Brain microvascular endothelial cell (primary cell): ENCODE measurements around the gene NR2F6.

ENCODE experiments used
- DNase-seq: peaks from one replicate; pipeline ENCODE4 v3.0.0-alpha.2; 2020
- H3K27ac ChIP-seq: fragments of 250-450 bp; sonication (Bioruptor Pico); 2 replicates; pipeline ENCODE4 v1.5.1; 2020; ENCODE audit warnings: mild to moderate bottlenecking, moderate library complexity
- H3K27me3 ChIP-seq: fragments of 250-450 bp; sonication (Bioruptor Pico); replicated peaks from 2 replicates; pipeline ENCODE4 v1.5.1; 2020; ENCODE audit warnings: mild to moderate bottlenecking
- H3K36me3 ChIP-seq: fragments of 250-450 bp; sonication (Bioruptor Pico); replicated peaks from 2 replicates; pipeline ENCODE4 v1.5.1; 2020; ENCODE audit warnings: mild to moderate bottlenecking
- H3K4me3 ChIP-seq: 2 replicates; pipeline ENCODE4 v1.5.1; 2011; ENCODE audit warnings: low read depth, mild to moderate bottlenecking, control low read depth, low read length, moderate library complexity
- in situ Hi-C: cut with HindIII; loops from 2 replicates; pipeline ENCODE4 v1.10.0; 2017; ENCODE audit warnings: low sequenced_read_pairs, low pct_ligation_motif_present
- TF ChIP-seq, protein P1 (sequence below): IDR thresholded peaks from 2 replicates; pipeline ENCODE4 v1.5.1; 2011; ENCODE audit warnings: low read depth, mild to moderate bottlenecking, moderate library complexity, low read length, control low read depth, inconsistent platforms; ENCODE audit errors: missing control alignments

NR2F6 gene

DNA sequence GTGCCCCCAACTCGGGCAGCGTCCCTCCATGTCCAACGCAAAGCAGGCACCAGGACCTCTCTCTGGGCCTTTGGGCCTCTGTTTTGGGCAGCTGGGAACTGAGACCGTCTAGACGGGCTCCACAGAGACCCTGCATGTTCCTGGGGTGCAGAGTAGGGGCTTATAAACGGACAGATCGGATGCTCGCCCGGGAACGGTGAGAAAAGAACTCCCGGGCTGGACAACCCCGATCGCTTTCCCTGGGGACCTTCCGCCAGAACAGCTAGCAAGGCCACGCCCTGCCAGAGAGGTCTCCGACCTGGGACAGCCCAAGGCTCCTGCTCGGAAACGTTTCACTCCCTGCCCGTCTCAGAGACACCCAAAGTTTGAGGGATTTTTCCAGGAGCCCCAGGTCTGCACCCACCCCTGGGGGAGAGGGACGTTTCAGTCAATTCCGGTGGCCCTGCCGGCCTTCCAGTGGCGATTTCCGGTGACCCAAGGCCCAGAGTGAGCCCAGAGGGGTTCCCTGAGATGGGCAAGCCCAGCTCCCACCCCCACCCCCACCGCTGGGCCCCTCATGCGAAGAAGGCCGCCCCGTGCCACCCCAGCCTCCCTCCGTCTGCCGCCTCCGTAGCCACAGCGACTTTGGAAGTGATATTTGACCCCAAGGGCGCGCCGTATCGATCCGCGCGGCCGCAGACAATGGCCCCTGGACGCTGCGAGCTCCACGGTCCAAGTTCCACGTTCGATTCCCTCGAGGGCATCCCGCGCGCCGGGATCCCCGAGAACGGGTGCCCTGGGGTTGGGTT is 1.7 kb downstream of the NR2F6 start:
- no peak overlapping the region for H3K27ac ChIP-seq
- TF ChIP-seq, protein P1, sequence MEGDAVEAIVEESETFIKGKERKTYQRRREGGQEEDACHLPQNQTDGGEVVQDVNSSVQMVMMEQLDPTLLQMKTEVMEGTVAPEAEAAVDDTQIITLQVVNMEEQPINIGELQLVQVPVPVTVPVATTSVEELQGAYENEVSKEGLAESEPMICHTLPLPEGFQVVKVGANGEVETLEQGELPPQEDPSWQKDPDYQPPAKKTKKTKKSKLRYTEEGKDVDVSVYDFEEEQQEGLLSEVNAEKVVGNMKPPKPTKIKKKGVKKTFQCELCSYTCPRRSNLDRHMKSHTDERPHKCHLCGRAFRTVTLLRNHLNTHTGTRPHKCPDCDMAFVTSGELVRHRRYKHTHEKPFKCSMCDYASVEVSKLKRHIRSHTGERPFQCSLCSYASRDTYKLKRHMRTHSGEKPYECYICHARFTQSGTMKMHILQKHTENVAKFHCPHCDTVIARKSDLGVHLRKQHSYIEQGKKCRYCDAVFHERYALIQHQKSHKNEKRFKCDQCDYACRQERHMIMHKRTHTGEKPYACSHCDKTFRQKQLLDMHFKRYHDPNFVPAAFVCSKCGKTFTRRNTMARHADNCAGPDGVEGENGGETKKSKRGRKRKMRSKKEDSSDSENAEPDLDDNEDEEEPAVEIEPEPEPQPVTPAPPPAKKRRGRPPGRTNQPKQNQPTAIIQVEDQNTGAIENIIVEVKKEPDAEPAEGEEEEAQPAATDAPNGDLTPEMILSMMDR: no peak
- in situ Hi-C loops: no loop called here
- H3K36me3 ChIP-seq: no peaks in the 10 kb centered on the region
- H3K27me3 ChIP-seq: no peaks in the 10 kb centered on the region
- peak overlapping the region; percentile 76 for H3K4me3 ChIP-seq
- DNase-seq: no peak

DNA sequence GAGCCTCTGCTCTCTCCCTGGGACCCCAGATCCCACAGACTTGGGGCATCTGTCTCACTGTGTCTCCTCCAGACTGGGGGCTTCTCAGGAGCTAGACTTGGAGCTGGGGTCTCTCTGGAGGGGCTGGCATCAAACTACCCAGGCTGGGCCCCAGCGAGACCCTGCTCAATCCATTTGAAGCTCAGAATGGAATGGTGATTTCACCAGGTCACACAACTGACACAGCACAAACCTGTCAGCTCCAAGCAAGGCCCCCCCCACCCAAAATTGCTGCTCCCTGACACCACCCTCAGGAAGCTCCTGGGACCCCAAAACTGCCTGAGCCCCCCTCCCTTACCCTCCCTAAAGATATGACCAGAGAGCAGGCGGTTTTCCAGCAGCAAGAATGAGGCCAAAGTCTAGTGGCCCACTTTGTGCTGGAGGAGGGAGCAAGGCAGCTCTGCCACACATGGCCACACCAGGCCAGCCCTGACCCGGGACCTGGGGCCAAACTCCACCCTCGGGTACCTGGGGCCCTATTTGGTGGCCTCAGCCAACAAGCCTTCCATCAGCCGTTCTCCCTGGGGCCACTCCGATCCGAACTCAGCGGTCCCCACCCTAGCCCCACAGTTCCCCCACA is 2.4 kb downstream of the NR2F6 start:
- in situ Hi-C loops: no loop called here
- no peaks in the 10 kb centered on the region for H3K27me3 ChIP-seq
- H3K27ac ChIP-seq: no peak overlapping the region
- no peaks in the 10 kb centered on the region for H3K36me3 ChIP-seq
- TF ChIP-seq, protein P1: no peak
- H3K4me3 ChIP-seq: peak overlapping the region; percentile 76
- DNase-seq: no peak

DNA sequence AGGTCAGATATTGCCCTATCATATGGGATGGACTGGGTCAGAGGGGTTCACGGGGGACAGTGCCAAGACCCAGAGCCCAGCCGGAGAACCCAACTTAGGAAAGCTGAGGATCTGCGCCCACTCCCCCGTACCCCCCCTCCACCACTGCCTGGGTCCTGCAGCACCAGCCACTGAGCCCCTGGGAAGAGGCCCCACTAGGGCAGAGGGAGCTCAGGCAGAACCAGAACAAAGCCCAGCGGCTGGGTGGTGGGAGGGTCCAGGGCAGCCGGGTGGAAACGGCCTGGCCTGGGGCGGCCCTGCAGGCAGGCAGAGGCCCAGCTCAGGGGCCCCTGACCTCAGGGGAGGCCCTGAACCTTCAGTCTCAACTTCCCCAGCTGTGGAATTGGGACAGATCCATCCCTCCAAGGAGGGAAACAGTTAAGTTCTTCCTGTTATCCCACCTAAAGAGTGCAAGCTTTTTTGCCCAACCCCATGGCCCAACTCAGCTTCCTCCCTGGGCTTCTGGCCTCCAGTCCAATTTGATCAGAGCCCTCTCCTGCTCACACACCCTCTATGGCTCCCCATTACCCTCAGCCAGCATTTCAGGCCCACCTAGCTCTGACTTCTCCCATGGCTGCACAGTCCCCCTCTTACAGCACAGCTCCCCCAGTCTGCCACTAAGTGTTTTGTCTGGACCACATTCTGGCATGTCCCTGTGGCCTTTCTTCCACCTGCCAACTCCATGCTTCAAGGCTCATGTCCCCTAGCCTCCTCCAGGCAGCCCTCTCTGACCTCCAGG is 3.1 kb downstream of the NR2F6 start:
- in situ Hi-C loops: no loop called here

DNA sequence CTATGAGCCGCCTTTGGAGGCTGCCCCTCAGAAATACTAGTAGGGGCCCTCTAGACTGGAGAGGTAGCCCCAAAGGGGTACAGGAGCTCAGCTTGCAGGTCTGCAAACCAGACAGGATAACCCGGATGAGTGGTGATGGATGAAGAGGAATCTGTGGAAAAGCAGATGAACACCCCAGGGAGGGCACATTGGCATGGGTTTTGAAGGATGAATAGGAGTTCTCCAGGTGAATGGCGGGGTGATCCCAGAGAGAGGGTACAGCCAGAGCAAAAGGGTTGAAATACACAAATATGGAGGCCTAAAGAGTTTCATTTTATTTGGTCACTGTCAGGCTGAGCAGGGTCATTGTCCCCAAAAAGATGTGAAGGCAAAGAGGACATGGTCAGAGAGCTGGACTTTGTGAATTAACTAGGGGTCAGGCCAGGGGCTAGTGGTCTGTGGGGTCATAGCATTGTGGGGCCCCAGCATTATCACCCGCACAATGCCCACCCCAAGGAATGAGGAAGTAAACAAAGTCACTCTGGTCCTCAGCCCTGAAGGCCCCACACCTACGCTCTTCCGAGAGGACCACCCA is 4.8 kb downstream of the NR2F6 start:
- in situ Hi-C loops: no loop called here
- TF ChIP-seq, protein P1: no peak
- no peaks in the 10 kb centered on the region for H3K27me3 ChIP-seq
- no peak overlapping the region for H3K4me3 ChIP-seq
- no peaks in the 10 kb centered on the region for H3K36me3 ChIP-seq
- DNase-seq: no peak
- H3K27ac ChIP-seq: no peak overlapping the region

More for the DNA sequence above, 3.1 kb downstream of the NR2F6 start:
- DNase-seq: no peak
- Histone ChIP-seq H3K36me3 (no peaks in the 10 kb centered on the region), H3K27ac (no peak overlapping the region), H3K27me3 (no peaks in the 10 kb centered on the region), H3K4me3 (peak overlapping the region; percentile 1)
- TF ChIP-seq, protein P1: no peak

DNA sequence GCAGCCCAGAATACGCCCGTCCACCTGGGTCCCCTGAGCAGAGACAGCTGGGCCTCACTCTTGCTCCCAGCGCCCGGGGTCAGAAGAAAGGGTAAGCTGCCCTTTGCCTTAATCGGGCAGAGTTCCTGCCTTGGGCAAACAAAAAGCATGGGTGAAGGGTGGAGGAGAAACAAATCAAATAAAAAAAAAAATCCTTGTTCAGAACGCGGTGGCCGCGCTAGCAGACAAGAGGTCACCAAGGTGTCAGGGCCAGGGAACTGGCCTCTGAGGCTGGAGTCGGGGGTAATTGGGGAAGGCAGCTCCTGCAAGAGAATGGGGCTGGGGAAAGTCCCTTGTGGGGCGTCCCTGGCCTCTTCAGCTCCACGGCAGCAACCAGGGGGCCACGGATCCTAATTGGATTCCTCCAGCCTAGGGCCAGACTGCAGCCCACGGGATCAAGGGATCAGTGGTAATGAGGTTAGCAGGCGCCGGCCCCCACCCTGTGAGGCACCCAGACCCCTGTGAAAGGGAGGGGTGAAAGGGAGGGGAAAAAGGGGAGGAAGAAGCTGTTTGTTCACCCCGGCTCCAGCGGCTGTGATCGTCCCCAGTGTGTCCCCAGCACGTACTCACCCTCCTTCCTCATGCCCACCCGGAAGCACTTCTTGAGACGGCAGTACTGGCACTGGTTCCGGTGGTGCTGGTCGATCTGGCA is 5.5 kb downstream of the NR2F6 start:
- no peaks in the 10 kb centered on the region for H3K36me3 ChIP-seq
- H3K4me3 ChIP-seq: no peak overlapping the region
- no peak for DNase-seq
- TF ChIP-seq, protein P1: no peak
- in situ Hi-C loops: no loop called here
- no peaks in the 10 kb centered on the region for H3K27me3 ChIP-seq
- H3K27ac ChIP-seq: no peak overlapping the region
